Measurements from ENCODE around the gene ATG4A.

ATG4A gene

GRCh38 chrX:108171671-108172070 lies 80.1 kb downstream of the ATG4A start:
- Histone ChIP-seq H3K36me3 (ENCODE audit: control insufficient read depth in 1 of 2, insufficient read depth in 2 of 2, low read length in 2 of 2) (no peaks in the 10 kb centered on the region), H3K27ac (ENCODE audit: low read length) (no peak overlapping the region), H3K4me1 (ENCODE audit: control insufficient read depth in 1 of 2, insufficient read depth in 2 of 2, low read length in 2 of 2) (no peaks in the 10 kb centered on the region), H3K4me3 (ENCODE audit: low read depth in 1 of 2, low read length in 2 of 2) (no peak overlapping the region), H3K9me3 (ENCODE audit: control insufficient read depth in 1 of 2, low read length in 2 of 2) (no peaks in the 10 kb centered on the region), H3K27me3 (ENCODE audit: low read depth, low read length) (no peaks in the 10 kb centered on the region)

GRCh38 chrX:108173874-108174273 lies 82.3 kb downstream of the ATG4A start:
- Histone ChIP-seq H3K4me1 (ENCODE audit: control insufficient read depth in 1 of 2, insufficient read depth in 2 of 2, low read length in 2 of 2) (no peaks in the 10 kb centered on the region), H3K27me3 (ENCODE audit: low read depth, low read length) (no peaks in the 10 kb centered on the region), H3K9me3 (ENCODE audit: control insufficient read depth in 1 of 2, low read length in 2 of 2) (no peaks in the 10 kb centered on the region), H3K27ac (ENCODE audit: low read length) (no peak overlapping the region), H3K4me3 (ENCODE audit: low read depth in 1 of 2, low read length in 2 of 2) (no peak overlapping the region), H3K36me3 (ENCODE audit: control insufficient read depth in 1 of 2, insufficient read depth in 2 of 2, low read length in 2 of 2) (no peaks in the 10 kb centered on the region)

GRCh38 chrX:108177351-108178142 lies 86.0 kb downstream of the ATG4A start:
- no peaks in the 10 kb centered on the region for H3K9me3 ChIP-seq (ENCODE audit: control insufficient read depth in 1 of 2, low read length in 2 of 2)
- no peaks in the 10 kb centered on the region for H3K36me3 ChIP-seq (ENCODE audit: control insufficient read depth in 1 of 2, insufficient read depth in 2 of 2, low read length in 2 of 2)
- H3K4me3 ChIP-seq (ENCODE audit: low read depth in 1 of 2, low read length in 2 of 2): no peak overlapping the region
- no peak overlapping the region for H3K27ac ChIP-seq (ENCODE audit: low read length)
- no peaks in the 10 kb centered on the region for H3K27me3 ChIP-seq (ENCODE audit: low read depth, low read length)
- no peaks in the 10 kb centered on the region for H3K4me1 ChIP-seq (ENCODE audit: control insufficient read depth in 1 of 2, insufficient read depth in 2 of 2, low read length in 2 of 2)

GRCh38 chrX:108178143-108178498 lies 86.5 kb downstream of the ATG4A start:
- H3K4me1 ChIP-seq (ENCODE audit: control insufficient read depth in 1 of 2, insufficient read depth in 2 of 2, low read length in 2 of 2): no peaks in the 10 kb centered on the region
- no peaks in the 10 kb centered on the region for H3K36me3 ChIP-seq (ENCODE audit: control insufficient read depth in 1 of 2, insufficient read depth in 2 of 2, low read length in 2 of 2)
- no peaks in the 10 kb centered on the region for H3K9me3 ChIP-seq (ENCODE audit: control insufficient read depth in 1 of 2, low read length in 2 of 2)
- H3K27me3 ChIP-seq (ENCODE audit: low read depth, low read length): no peaks in the 10 kb centered on the region
- no peak overlapping the region for H3K4me3 ChIP-seq (ENCODE audit: low read depth in 1 of 2, low read length in 2 of 2)
- H3K27ac ChIP-seq (ENCODE audit: low read length): no peak overlapping the region

DNA sequence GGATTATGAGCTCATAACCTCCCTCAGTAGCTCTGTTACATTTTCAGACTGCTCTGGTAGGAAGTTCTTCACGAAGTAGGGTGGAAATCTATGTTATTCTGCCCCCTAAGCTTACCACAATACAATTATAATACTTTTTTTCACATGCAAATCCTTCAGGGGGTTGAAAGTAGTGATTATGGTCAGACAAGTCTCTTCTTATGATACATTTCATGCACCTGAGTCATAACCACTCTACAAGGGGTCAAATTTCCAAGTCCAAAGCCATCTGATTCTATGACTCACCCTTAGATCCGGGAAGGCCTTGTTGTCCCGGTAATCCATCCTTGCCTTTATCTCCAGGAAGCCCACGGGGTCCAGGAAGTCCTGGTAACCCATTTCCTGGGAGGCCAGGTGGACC lies 95.2 kb downstream of the ATG4A start:
- H3K4me3 ChIP-seq (ENCODE audit: low read depth in 1 of 2, low read length in 2 of 2): no peak overlapping the region
- no peaks in the 10 kb centered on the region for H3K4me1 ChIP-seq (ENCODE audit: control insufficient read depth in 1 of 2, insufficient read depth in 2 of 2, low read length in 2 of 2)
- no peak overlapping the region for H3K27ac ChIP-seq (ENCODE audit: low read length)
- H3K27me3 ChIP-seq (ENCODE audit: low read depth, low read length): no peaks in the 10 kb centered on the region
- no peaks in the 10 kb centered on the region for H3K9me3 ChIP-seq (ENCODE audit: control insufficient read depth in 1 of 2, low read length in 2 of 2)
- H3K36me3 ChIP-seq (ENCODE audit: control insufficient read depth in 1 of 2, insufficient read depth in 2 of 2, low read length in 2 of 2): no peaks in the 10 kb centered on the region

GRCh38 chrX:108198420-108198819 lies 106.8 kb downstream of the ATG4A start:
- no peaks in the 10 kb centered on the region for H3K27me3 ChIP-seq (ENCODE audit: low read depth, low read length)
- H3K9me3 ChIP-seq (ENCODE audit: control insufficient read depth in 1 of 2, low read length in 2 of 2): no peaks in the 10 kb centered on the region
- peaks cover 0 to 7% of the 10 kb centered on the region in 2 donors for H3K4me1 ChIP-seq (ENCODE audit: control insufficient read depth in 1 of 2, insufficient read depth in 2 of 2, low read length in 2 of 2)
- H3K4me3 ChIP-seq (ENCODE audit: low read depth in 1 of 2, low read length in 2 of 2): no peak overlapping the region
- H3K27ac ChIP-seq (ENCODE audit: low read length): no peak overlapping the region
- no peaks in the 10 kb centered on the region for H3K36me3 ChIP-seq (ENCODE audit: control insufficient read depth in 1 of 2, insufficient read depth in 2 of 2, low read length in 2 of 2)

GRCh38 chrX:108199041-108199440 lies 107.5 kb downstream of the ATG4A start:
- Histone ChIP-seq H3K4me3 (ENCODE audit: low read depth in 1 of 2, low read length in 2 of 2) (no peak overlapping the region), H3K27ac (ENCODE audit: low read length) (no peak overlapping the region), H3K4me1 (ENCODE audit: control insufficient read depth in 1 of 2, insufficient read depth in 2 of 2, low read length in 2 of 2) (peaks cover 0 to 7% of the 10 kb centered on the region in 2 donors), H3K36me3 (ENCODE audit: control insufficient read depth in 1 of 2, insufficient read depth in 2 of 2, low read length in 2 of 2) (no peaks in the 10 kb centered on the region), H3K9me3 (ENCODE audit: control insufficient read depth in 1 of 2, low read length in 2 of 2) (no peaks in the 10 kb centered on the region), H3K27me3 (ENCODE audit: low read depth, low read length) (no peaks in the 10 kb centered on the region)

DNA sequence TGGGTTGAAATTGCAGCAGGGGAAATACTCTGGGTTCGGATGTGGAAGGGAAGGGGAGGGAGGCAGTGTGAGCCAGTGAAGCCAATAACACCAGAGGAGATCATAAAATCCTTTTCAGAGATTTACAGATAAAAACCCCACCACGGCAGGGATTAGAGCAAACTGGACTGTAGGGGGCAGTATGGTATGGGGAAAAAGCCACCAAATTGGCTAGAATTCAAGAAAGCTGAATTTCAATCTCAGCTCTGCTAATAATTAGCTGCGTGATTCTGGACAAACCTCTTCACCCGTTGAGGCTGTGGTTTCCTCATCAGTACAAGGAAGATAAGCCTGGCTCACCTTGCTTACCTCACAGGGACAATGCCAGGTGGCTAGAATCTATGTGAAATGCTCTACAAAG lies 108.1 kb downstream of the ATG4A start:
- H3K27ac ChIP-seq (ENCODE audit: low read length): no peak overlapping the region
- H3K4me1 ChIP-seq (ENCODE audit: control insufficient read depth in 1 of 2, insufficient read depth in 2 of 2, low read length in 2 of 2): peaks cover 0 to 7% of the 10 kb centered on the region in 2 donors
- H3K4me3 ChIP-seq (ENCODE audit: low read depth in 1 of 2, low read length in 2 of 2): no peak overlapping the region
- H3K9me3 ChIP-seq (ENCODE audit: control insufficient read depth in 1 of 2, low read length in 2 of 2): no peaks in the 10 kb centered on the region
- no peaks in the 10 kb centered on the region for H3K36me3 ChIP-seq (ENCODE audit: control insufficient read depth in 1 of 2, insufficient read depth in 2 of 2, low read length in 2 of 2)
- no peaks in the 10 kb centered on the region for H3K27me3 ChIP-seq (ENCODE audit: low read depth, low read length)

- H3K9me3 ChIP-seq (ENCODE audit: control insufficient read depth in 1 of 2, low read length in 2 of 2): no peaks in the 10 kb centered on the region
- no peak overlapping the region for H3K4me3 ChIP-seq (ENCODE audit: low read depth in 1 of 2, low read length in 2 of 2)
- H3K27ac ChIP-seq (ENCODE audit: low read length): no peak overlapping the region
- no peaks in the 10 kb centered on the region for H3K27me3 ChIP-seq (ENCODE audit: low read depth, low read length)
- no peaks in the 10 kb centered on the region for H3K36me3 ChIP-seq (ENCODE audit: control insufficient read depth in 1 of 2, insufficient read depth in 2 of 2, low read length in 2 of 2)
- H3K4me1 ChIP-seq (ENCODE audit: control insufficient read depth in 1 of 2, insufficient read depth in 2 of 2, low read length in 2 of 2): peaks cover 0 to 7% of the 10 kb centered on the region in 2 donors
These were observed 112.0 kb downstream of the ATG4A start for GRCh38 chrX:108203540-108203939.

Measured in muscle layer of duodenum (tissue), 2 donors.